ENCODE data around the gene ZACN.
"Not testable (repeated sequence)": the region's sequence is repeated elsewhere in the genome, so short reads cannot be mapped to it uniquely, and the experiment has no call there.

Gene ZACN

DNA sequence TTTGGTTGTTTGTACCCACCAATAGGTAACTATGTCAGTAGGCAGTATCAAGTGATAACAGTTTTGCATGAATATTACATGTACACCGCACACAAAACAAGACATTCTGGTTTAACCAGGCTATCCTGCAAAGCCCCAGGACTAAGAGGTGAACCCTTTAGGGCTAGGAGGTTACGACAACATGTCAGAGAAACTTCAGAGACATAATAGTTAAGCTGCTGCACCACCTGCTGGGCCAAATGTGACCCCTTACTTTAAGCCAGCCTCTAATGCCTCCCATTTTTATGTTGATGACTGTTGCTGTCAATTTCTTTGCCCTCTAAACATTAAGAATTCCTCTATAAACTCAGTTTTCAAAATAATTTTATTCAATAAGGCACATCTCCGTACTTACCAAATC, 22.1 kb upstream of the ZACN start:
- no peak for DNase-seq

DNA sequence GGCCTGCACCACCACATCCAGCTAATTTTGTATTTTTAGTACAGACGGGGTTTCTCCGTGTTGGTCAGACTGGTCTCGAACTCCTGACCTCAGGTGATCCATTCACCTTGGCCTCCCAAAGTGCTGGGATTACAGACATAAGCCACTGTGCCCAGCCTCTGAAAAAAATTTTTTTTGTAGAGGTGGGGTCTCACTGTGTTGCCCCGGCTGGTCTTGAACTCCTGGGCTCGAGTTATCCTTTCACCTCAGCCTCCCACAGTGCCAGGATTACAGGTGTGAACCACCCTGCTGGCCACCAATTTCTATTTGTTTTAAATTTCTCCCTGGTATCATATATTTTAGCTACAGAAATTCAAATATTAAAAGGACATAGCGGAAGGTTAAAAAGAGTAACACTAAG, 20.7 kb upstream of the ZACN start:
- DNase-seq: not testable (repeated sequence)

DNA sequence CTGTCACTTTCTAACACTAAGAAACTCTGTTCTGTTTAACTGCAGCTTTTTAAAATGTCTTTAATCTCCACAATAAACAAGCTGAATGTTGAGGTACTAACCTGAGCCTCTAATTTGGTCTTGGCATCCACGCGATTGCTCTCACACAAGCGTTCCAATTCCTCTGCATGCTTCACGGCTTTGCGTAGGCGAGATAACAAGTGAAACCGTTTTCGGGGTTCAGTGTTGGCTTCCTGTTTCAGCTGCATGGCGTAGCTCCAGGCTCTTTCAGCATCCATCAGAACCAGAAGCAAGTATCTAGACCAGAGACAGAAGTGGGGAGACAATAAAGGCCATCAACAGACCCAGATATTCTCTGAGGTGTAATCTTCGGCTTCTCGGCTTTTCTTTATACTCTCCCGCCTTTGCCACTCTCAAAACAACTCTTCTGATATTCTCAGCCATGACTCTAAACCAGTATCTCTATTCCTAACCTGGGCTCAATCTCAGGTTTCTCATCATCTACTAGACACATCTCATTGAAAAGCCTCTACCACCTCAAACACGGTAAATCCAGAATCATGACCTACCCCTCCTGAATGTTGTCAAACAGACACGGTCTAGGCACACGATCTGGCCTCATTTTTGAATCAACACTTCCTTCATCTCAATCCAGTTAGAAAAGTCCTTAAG, 15.0 kb upstream of the ZACN start:
- DNase-seq: peak; percentile 52

DNA sequence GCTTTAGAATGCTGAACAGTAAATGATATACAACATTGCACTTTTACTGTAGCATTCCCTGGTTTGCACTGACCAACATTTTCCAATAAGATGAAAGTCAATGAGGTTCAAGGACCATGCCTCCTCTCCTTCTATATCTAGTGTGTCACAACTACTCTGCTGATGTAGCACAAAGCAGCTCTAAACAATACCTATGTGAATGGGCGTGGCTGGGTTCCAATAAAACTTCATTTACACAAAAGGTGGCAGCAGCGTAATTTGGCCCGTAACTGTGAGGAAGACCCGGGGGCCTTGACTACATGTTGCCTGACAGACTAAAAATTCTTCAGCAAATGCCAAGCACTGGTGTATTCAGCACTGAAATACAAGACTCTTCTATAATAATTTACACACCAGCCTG, 13.2 kb upstream of the ZACN start:
- no peak for DNase-seq

DNA sequence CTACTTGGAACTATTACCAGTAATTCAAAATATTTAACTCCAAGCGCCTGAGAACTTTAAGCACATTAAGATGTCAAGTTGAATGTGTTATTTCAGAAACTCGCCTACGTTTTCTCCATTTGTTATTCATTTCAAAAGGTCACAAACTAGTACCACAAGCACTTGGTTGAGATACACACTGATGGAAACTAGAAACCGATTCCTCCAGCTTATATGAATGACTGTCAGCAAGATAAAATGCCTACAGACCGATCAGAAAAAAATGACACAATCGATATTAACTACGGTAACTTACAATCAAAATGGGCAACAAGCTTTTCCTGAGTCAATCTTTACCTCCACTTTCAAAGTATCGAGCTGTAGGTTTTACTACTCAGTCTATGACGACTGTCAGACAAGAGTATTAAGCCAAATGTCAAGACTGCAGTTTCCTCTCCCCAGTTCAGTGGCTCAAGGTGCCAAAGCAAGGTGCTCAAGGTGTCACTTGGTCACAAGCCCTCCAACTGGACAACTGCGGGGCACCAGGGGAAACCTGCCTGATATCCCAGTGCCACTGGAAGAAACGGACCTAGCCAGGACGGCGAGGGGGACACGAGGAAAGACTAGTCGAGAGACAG, 7.3 kb upstream of the ZACN start:
- DNase-seq: no peak

DNA sequence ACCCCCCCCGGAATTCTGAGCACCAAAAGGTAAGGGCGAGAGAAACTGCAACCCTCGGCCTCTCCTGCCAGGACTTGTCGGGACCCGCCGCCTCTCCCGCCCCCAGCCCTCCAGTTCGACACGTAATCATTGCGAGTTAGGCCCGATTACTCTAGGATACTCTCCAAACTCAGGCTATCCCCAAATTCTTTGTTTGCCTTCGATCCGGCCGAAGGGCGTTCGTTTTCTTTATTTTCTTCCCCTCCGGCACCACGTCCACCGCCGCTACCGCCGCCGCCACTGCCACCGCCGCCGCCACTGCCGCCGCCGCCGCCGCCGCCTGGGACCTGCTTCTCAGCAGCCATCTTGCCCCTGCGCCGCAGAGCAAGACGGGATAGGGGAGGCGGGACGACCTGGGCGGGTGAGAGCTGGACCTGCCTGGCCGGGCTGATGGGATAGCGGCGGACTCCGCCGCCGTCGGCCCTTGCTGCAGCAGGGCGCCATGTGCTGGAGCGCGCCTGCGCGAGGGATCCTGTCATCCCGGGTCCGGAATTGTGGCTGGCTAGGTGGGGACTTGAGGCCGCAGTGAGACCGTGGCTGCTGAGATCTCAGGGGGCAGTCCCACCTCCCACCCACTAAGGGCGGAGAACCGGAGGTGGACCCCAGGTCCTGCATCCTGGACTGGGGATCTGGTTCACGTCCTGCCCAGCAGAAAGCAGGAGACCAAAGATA, 6.7 kb upstream of the ZACN start, which contains the start of gene SRP68:
TSS of gene SRP68 (minus strand) at position 370 of the 711 bp plus-strand sequence. CDS start at position 344, 26 bp downstream.
- DNase-seq: peak; percentile 87

DNA sequence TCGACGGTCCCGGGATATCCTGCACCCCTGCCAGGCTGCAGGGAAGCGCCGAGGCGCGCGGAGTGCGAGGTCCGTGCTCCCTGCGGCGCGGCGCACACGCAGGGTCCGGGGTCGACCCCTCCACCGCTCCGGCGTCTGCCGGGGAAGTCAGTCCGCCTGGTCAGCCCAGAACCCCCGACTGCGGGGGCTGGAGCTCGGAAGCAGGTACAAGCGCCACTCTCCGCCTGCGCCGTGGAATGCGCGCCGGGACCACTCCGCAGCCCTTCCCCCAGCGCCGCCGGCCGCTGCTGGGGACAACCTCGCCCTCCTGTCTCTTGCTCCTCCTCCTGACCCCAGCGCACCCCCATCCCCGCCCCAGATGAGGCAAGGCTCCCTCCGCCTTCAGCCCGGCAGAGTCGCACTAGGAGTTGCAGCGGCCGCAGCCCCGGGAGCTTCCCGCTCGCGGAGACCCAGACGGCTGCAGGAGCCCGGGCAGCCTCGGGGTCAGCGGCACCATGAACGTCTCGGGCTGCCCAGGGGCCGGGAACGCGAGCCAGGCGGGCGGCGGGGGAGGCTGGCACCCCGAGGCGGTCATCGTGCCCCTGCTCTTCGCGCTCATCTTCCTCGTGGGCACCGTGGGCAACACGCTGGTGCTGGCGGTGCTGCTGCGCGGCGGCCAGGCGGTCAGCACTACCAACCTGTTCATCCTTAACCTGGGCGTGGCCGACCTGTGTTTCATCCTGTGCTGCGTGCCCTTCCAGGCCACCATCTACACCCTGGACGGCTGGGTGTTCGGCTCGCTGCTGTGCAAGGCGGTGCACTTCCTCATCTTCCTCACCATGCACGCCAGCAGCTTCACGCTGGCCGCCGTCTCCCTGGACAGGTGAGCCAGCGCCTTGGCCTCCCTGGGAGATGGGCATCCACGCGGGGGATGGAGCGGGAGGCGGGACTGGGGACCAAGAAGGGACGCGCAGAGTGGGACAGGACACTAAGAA, 4.3 kb upstream of the ZACN start, which contains the start of gene GALR2:
TSS of gene GALR2 (plus strand) at position 392 of the 974 bp plus-strand sequence. CDS start at position 495, 103 bp downstream.
- no peak for DNase-seq

DNA sequence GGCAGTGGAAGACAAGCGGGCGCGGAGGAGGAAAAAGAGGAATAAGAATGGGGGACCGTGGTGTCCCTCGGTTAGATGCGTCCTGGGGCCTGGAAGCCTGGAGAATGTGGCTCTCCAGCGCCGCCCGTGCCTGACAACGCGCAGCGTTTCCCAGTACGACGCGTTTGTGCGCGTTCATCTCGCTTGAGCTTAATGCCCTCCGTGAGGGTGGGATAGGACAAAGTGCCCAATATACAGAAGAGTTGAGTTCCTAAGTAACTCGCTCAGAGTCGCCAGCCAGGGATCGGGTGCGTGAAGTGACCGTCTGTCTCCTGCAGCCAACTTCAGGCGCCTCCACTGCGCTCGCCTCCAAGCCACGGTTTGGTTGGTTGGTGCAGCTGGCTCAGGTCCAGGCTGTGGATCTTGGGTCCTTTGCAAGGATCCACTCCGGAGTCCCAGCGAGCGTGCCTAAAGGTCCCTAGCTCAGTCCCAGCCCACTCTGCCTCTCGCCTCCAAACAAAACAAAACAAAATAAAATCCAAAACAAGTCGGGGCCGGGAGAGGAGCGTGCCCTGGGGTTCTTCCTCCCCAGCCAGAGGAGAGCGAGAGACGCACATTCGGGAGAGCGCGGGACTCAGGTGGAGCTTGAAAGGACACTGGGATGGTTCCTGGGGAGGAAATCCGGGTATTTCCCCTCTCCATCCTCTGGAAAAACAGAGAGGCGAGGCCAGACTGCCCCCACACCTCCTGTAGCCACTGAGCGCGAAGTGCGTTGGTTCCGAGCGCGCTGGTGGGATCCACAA, 3.4 kb upstream of the ZACN start:
- no peak for DNase-seq

DNA sequence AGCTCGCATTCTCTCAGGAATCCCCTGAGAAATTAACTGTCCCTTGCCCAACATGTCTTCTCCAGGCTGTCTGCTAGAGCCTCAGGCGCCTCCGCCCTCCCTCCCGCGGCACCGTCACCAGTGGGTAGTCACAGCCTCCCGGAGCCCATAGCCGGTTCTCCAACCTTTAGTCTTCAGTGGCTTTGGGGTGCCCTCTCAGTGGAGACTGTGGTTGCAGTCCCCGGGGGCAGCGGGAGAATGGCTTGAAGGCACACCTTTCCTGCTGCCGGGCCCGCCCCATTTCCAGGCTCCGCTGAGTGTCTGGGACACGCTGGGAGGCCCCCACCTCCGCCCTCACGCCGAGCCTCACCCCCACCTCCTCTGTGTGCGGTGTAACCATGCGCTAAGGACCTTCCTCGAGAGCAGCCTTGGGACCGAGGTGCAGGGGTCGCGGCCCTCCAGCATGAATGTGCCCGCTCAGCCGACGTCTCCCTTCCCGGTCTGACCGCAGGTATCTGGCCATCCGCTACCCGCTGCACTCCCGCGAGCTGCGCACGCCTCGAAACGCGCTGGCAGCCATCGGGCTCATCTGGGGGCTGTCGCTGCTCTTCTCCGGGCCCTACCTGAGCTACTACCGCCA, 2.7 kb upstream of the ZACN start:
- no peak for DNase-seq

DNA sequence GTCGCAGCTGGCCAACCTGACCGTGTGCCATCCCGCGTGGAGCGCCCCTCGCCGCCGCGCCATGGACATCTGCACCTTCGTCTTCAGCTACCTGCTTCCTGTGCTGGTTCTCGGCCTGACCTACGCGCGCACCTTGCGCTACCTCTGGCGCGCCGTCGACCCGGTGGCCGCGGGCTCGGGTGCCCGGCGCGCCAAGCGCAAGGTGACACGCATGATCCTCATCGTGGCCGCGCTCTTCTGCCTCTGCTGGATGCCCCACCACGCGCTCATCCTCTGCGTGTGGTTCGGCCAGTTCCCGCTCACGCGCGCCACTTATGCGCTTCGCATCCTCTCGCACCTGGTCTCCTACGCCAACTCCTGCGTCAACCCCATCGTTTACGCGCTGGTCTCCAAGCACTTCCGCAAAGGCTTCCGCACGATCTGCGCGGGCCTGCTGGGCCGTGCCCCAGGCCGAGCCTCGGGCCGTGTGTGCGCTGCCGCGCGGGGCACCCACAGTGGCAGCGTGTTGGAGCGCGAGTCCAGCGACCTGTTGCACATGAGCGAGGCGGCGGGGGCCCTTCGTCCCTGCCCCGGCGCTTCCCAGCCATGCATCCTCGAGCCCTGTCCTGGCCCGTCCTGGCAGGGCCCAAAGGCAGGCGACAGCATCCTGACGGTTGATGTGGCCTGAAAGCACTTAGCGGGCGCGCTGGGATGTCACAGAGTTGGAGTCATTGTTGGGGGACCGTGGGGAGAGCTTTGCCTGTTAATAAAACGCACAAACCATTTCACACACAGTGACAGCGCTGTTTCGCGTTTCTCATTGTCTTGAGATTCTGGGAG, 2.0 kb upstream of the ZACN start:
- DNase-seq: peak; percentile 48

DNA sequence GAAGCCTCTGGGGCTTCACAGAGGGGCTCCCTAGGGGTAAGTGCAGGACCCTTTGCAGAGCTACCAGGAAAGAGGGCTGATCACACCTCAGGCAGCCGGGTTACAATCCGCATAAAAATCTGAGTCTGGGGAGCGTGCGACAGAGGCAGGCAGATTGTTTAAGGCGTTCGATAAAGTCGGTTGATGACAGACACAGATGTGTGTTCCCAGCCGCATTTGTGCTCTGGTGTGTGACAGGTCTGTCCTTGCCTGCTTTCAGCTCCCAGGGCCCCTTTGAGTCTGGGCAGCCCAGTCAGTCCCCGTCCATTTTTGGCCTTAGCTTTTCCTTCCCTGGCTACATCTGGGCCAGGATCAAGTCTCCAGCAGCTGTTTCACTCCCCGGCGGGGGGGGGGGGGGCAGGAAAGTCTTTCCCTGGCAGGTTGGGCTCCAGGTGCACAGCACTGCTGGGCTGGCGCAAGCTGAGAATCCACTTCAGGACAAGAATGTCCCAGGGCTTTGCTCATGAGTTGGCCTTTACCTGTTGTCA, 1.3 kb upstream of the ZACN start:
- no peak for DNase-seq

DNA sequence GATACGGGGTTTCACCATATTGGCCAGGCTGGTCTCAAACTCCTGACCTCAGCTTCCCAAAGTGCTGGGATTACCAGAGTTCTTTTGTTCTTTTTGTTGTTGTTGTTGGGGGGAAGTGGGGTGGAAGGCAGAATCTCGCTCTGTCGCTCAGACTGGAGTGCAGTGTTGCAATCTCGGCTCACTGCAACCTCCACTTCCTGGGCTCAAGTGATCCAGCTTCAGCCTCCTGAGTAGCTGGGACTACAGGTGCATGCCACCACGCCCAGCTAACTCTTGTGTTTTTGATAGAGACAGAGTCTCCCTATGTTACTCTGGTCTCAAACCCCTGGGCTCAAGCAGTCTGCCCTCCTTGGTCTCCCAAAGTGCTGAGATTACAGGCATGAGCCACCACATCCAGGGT, 612 bp upstream of the ZACN start:
- not testable (repeated sequence) for DNase-seq

DNA sequence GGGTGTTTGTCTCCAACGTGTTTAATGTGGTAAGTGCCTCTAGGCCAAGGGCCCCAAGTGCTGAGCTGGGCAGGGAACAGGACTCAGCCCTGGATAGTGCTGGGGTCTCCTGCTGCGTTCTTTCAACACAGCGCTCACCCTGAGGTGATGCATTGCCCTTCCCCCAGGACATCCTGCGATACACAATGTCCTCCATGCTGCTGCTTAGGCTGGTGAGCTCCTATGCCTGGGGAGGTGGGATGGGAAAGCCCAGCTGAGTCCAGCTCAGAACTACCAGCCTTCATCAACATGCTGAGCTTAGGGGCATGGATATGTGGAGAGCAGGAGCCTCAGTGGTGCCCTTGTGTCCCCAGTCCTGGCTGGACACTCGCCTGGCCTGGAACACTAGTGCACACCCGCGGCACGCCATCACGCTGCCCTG, 563 bp downstream of the ZACN start:
- DNase-seq: no peak

DNA sequence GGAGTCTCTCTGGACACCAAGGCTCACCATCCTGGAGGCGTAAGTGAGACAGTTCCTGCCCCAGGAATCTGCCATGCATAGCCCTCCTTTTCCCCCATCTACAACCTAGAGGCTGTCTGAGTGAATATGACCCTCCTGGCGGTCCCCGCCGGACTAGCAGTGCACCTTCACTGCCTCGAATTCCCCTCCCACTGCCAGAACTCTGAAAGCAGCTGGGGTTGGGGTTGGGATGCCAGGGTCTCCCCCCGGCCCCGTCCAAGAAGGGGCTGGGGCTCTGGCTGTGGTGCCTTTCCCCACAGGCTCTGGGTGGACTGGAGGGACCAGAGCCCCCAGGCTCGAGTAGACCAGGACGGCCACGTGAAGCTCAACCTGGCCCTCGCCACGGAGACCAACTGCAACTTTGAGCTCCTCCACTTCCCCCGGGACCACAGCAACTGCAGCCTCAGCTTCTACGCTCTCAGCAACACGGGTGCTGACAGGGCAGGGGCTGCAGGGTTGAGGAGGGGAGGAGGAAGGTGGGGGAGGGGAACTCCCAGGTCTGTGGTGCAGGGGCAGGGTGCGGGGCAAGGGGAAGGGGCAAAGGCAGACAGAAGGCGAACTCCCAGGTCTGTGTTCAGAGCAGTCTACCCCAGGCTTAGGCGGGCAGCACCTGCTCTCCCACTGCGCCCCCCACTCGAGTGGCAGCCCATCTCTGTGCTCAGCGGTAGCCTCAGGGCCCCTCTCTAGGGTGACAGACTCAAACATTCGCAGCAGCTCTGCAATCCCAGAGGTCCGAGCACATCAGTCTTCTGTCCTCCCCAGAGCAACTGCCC, 1.2 kb downstream of the ZACN start:
- no peak for DNase-seq

DNA sequence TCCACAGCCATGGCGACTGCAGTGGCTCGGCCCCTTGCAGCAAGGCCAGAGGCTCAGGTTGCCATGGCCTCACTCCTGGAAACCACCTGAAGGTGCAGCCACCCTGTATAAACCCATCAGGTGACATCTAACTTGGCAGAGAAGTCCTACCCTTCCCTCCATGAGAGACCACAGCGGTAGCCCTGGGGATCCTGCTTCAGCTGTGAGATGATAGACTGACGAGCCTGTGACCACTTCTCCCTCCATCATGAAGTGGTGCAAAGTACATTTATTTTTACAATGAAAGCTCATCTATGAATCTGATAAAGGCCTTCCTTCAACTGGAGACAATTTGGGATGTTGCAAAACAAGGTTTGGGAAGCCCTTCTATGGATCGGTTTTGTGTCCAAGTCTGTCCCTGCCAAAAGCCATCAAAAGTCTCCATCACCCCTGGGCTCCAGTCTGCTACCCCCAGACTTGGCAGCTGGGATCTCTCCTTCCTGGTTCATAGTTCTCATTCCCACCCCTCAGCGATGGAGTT, 1.8 kb downstream of the ZACN start:
- no peak for DNase-seq

DNA sequence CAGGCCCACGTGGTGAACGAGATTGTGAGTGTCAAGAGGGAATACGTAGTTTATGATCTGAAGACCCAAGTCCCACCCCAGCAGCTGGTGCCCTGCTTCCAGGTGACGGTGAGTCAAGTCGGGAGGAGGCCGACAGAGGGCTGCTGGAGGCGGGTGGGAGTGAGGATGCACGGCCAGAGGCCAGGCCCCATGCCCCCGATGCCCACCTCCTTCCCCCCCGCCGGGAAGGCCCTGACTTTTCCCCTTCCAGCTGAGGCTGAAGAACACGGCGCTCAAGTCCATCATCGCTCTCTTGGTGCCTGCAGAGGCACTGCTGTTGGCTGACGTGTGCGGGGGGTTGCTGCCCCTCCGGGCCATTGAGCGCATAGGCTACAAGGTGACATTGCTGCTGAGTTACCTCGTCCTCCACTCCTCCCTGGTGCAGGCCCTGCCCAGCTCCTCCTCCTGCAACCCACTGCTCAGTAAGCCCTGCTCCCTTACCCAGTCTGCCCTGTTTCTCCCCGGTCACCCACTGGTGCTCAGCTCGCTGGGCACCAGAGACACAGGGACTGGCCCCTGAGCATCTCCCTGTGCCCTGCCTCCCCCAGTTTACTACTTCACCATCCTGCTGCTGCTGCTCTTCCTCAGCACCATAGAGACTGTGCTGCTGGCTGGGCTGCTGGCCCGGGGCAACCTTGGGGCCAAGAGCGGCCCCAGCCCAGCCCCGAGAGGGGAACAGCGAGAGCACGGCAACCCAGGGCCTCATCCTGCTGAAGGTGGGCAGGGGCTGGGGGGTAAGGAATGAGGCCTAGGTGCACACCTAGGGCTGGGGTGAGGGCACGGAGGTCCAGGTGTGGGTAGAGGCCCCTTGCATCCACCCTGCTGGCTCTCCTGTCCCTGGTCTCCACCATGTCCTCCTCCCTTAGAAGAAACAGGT, 2.6 kb downstream of the ZACN start:
- no peak for DNase-seq

DNA sequence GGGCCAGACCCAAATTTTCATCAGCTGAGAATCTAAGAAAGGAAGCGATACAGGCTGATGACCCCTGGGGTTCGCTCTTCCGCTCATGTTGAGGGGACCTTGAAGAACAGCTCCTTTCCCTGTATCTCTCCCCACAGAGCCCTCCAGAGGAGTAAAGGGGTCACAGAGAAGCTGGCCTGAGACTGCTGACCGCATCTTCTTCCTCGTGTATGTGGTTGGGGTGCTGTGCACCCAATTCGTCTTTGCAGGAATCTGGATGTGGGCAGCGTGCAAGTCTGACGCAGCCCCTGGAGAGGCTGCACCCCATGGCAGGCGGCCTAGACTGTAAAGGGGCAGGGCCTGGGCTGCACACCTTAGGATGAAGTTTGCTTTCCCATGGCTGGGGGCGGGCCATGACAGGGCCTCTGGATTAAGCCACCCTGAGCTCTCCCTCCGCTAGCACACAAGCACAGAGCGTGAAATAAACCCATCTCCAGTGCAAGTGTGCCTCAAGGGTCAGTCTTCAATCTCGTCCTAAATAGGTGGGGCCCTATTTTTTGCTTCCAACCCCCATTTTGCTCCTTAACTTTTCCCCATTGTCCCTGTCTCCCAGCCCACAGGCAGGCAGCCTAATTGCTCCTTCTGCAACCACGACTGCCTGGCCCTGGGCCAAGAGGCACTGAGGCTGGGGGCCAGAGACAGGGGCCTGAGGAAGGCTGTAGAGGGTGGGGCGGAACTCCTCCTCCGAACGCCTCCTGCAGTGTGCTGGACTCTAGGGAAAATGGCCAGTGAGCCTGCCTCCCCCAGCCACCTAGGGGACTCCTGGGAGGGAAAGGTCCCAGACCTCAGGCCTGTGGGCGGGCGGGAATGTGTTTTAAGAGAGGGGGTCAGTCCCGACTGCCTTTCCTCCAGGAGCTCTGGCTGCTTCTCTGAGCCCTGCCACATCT, 3.6 kb downstream of the ZACN start:
- DNase-seq: no peak
